ENCODE data around the gene CPNE4. TPM values are rescaled to one million over a fixed set of nuclear protein-coding genes. Genes with fewer than 3 reads are reported as not detected.

CPNE4 gene
- total and polyA plus RNA-seq, 10 donors = 0.03 to 3.1 (median 0.91) TPM; not detected in 2

DNA sequence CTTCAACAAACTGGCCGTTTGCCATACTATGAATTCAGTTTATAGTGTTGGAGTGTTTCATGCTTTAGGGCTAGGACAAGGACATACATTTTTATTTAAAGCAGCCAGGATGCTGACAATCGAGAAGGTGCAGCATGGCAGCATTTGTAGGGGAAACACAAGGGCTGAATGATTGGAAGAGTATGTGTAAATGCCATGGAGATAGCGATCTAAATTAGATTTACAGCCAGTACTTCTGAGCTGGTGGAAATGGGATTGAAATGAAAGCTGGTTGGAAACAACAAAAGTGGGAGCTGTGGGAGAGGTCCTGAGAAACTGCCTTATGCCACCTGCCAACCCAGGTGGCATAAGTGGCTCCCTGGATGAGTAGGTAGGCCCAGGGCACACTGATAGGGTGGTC is 322.2 kb downstream of the CPNE4 start:
- DNase-seq = no peak
- Histone ChIP-seq H3K27ac (no peak overlapping the region), H3K4me3 (no peak overlapping the region), H3K27me3 (replicated peaks in 1 of 7) (no peaks in the 10 kb centered on the region), H3K36me3 (no peaks in the 10 kb centered on the region), H3K4me1 (no peaks in the 10 kb centered on the region), H3K9me3 (no peaks in the 10 kb centered on the region)
- intact Hi-C loops (cut with DNase I; ENCODE audit: low total_unique reads) = no loop called here
- 74 to 77% (median 76%) methylated on average over 3 of the region's 3 CpGs for WGBS, 5 donors
- TF ChIP-seq POLR2A (IDR thresholded peaks at IDR 0.05) = no peak

DNA sequence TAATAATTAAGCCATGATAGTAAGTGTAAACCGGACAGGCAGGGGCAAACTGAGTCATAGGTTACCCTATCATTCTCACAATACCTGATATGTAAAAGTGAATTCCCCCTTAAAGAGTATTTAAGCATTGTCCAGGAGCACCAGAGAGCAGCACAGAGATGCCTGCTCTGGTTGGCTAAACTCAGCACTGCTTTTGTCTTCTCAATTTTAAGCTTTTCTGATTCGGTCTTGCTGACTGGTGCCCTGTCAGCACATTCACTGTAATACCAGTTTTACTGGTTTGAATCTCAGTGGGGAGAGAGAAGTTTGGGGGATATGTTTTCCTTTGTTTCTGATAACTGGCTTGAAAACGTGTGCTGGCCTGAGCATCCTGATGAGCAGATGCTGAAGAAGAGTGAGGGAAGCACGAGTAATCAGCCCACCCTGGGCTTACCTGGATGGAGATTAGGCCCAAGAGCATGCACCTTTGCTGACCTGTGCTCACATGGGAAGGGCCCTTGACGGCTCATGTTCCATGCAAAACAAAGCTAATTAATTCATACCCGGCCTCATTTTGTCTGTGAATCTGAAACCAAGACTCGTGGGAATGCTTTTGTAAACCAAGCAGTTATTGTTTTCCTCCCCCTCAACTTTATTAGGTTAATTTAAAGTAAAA is 323.6 kb downstream of the CPNE4 start:
- no peak overlapping the region for H3K4me3 ChIP-seq
- intact Hi-C loops (cut with DNase I; ENCODE audit: low total_unique reads) = no loop called here
- TF ChIP-seq POLR2AphosphoS5 (IDR thresholded peaks at IDR 0.05) (no peak), POLR2A (IDR thresholded peaks at IDR 0.05) (no peak)
- TF ChIP-seq, protein P1, sequence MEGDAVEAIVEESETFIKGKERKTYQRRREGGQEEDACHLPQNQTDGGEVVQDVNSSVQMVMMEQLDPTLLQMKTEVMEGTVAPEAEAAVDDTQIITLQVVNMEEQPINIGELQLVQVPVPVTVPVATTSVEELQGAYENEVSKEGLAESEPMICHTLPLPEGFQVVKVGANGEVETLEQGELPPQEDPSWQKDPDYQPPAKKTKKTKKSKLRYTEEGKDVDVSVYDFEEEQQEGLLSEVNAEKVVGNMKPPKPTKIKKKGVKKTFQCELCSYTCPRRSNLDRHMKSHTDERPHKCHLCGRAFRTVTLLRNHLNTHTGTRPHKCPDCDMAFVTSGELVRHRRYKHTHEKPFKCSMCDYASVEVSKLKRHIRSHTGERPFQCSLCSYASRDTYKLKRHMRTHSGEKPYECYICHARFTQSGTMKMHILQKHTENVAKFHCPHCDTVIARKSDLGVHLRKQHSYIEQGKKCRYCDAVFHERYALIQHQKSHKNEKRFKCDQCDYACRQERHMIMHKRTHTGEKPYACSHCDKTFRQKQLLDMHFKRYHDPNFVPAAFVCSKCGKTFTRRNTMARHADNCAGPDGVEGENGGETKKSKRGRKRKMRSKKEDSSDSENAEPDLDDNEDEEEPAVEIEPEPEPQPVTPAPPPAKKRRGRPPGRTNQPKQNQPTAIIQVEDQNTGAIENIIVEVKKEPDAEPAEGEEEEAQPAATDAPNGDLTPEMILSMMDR (IDR thresholded peaks at IDR 0.05 in 8 of 11, conservative IDR thresholded peaks at IDR 0.05 in 3 of 11) = no peak
- H3K36me3 ChIP-seq = no peaks in the 10 kb centered on the region
- WGBS, 5 donors = 62 to 77% (median 73%) methylated on average over 7 of the region's 7 CpGs
- no peaks in the 10 kb centered on the region for H3K27me3 ChIP-seq (replicated peaks in 1 of 7)
- DNase-seq = no peak
- H3K4me1 ChIP-seq = no peaks in the 10 kb centered on the region
- no peaks in the 10 kb centered on the region for H3K9me3 ChIP-seq
- no peak overlapping the region for H3K27ac ChIP-seq

DNA sequence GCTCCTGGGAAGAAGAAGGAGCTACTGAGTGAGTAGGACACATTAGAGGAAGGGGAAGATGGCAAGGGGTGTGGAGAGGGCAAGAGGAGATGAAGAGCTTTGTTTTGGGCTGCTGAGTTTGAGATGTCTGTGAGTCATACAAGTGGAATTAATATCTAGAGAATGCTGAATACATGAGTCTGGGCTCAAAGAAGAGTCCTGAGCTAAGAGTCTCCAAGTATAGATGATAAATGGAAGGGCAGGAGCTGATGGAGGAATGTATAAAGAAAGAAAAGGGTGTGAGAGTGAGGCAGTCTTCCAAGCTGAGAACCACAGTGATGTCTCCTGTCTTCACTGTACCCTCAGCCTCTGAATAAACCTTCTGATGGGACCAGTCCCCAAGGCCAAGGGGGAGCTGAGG is 326.6 kb downstream of the CPNE4 start:
- Histone ChIP-seq H3K4me3 (no peak overlapping the region), H3K27me3 (replicated peaks in 1 of 7) (no peaks in the 10 kb centered on the region), H3K4me1 (no peaks in the 10 kb centered on the region), H3K9me3 (no peaks in the 10 kb centered on the region), H3K27ac (no peak overlapping the region), H3K36me3 (no peaks in the 10 kb centered on the region)
- TF ChIP-seq POLR2A (IDR thresholded peaks at IDR 0.05) = no peak
- TF ChIP-seq, protein P1 (IDR thresholded peaks at IDR 0.05 in 8 of 11, conservative IDR thresholded peaks at IDR 0.05 in 3 of 11) = no peak
- TF ChIP-seq POLR2AphosphoS5 (IDR thresholded peaks at IDR 0.05) = no peak
- intact Hi-C loops (cut with DNase I; ENCODE audit: low total_unique reads) = no loop called here
- no peak for DNase-seq

DNA sequence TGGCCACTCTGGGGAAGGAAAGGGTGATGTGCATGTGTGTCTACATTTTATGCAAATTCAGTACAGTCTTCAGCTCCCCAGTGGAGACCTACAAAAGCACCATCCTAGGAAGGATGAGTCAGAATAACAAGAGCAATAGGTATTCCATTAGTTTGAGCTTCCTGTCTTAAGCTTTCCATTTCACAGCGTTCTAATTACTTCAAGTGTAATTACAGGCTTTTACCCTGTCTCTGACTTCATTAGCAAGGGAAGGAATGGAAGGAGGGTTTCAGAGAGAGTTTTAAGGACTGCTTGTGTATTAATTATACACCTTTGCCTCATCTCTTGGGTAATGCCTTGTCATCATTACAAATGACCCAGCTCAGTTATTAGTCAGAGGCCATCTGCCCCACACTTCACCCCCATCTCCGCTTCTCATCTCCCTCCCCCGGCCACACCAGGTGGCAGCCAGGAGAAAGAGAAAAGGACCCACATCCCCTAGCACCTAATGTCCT is 329.2 kb downstream of the CPNE4 start:
- H3K27ac ChIP-seq = no peak overlapping the region
- H3K36me3 ChIP-seq = no peaks in the 10 kb centered on the region
- TF ChIP-seq POLR2AphosphoS5 (IDR thresholded peaks at IDR 0.05) = no peak
- TF ChIP-seq, protein P1 (IDR thresholded peaks at IDR 0.05 in 8 of 11, conservative IDR thresholded peaks at IDR 0.05 in 3 of 11) = no peak
- TF ChIP-seq POLR2A (IDR thresholded peaks at IDR 0.05) = no peak
- WGBS, 5 donors = 52 to 68% (median 56%) methylated on average over 3 of the region's 3 CpGs
- intact Hi-C loops (cut with DNase I; ENCODE audit: low total_unique reads) = no loop called here
- H3K4me1 ChIP-seq = no peaks in the 10 kb centered on the region
- H3K9me3 ChIP-seq = no peaks in the 10 kb centered on the region
- no peak overlapping the region for H3K4me3 ChIP-seq
- H3K27me3 ChIP-seq (replicated peaks in 1 of 7) = no peaks in the 10 kb centered on the region
- no peak for DNase-seq
